Mesenchymal stem cell (in vitro differentiated cells and primary cell): ENCODE results near the gene SF3A2.

ENCODE experiments used
- DNase-seq: peaks from one replicate; pipeline ENCODE4 v3.0.0-alpha.2; 2013
- H2AFZ ChIP-seq: one replicate; pipeline ENCODE4 v1.6.1; 2013; ENCODE audit warnings: low read depth, mild to moderate bottlenecking, control low read depth, inconsistent platforms, low read length, moderate library complexity
- H2AK5ac ChIP-seq: 2 replicates; pipeline ENCODE4 v1.6.1; 2013; ENCODE audit warnings: low read length, moderate library complexity, mild to moderate bottlenecking, inconsistent platforms; ENCODE audit not compliant: severe bottlenecking
- H2BK120ac ChIP-seq: one replicate; pipeline ENCODE4 v1.6.1; 2013; ENCODE audit warnings: low read depth, mild to moderate bottlenecking, inconsistent platforms, low read length, moderate library complexity
- H2BK12ac ChIP-seq, 2 experiments: one replicate each; pipeline ENCODE4 v1.6.1; 2013; ENCODE audit warnings: inconsistent platforms in 2 of 2, low read length in 2 of 2, mild to moderate bottlenecking in 2 of 2, moderate library complexity in 2 of 2, control low read depth in 1 of 2
- H2BK15ac ChIP-seq: one replicate; pipeline ENCODE4 v1.6.1; 2013; ENCODE audit warnings: mild to moderate bottlenecking, low read depth, inconsistent platforms; ENCODE audit not compliant: poor library complexity, severe bottlenecking
- H2BK5ac ChIP-seq: 2 replicates; pipeline ENCODE4 v1.6.1; 2013; ENCODE audit warnings: low read depth, mild to moderate bottlenecking, low read length, control low read depth, inconsistent platforms; ENCODE audit not compliant: poor library complexity, severe bottlenecking
- H3K14ac ChIP-seq, 2 experiments: one replicate each; pipeline ENCODE4 v1.6.1; 2013; ENCODE audit warnings: inconsistent platforms in 2 of 2, low read length in 2 of 2, control low read depth in 1 of 2, mild to moderate bottlenecking in 1 of 2, moderate library complexity in 1 of 2
- H3K18ac ChIP-seq, 2 experiments: one replicate each; pipeline ENCODE4 v1.6.1; 2013; ENCODE audit warnings: inconsistent platforms in 2 of 2, low read length in 2 of 2, control low read depth in 1 of 2, low read depth in 1 of 2, mild to moderate bottlenecking in 1 of 2
- H3K23ac ChIP-seq, 2 experiments: one replicate each; pipeline ENCODE4 v1.6.1; 2013; ENCODE audit warnings: inconsistent platforms in 2 of 2, low read length in 2 of 2, mild to moderate bottlenecking in 2 of 2, moderate library complexity in 2 of 2, control low read depth in 1 of 2
- H3K27ac ChIP-seq: 2 replicates; pipeline ENCODE4 v1.5.1; 2013; ENCODE audit warnings: mild to moderate bottlenecking, moderate library complexity, low read length, control low read depth, inconsistent platforms; ENCODE audit not compliant: poor library complexity, severe bottlenecking
- H3K27me3 ChIP-seq, 2 experiments: 2 replicates each; pipeline versions ENCODE4 v1.6.1 to v1.7.0; 2013; ENCODE audit warnings: low read length in 2 of 2, mild to moderate bottlenecking in 2 of 2, moderate library complexity in 2 of 2, control low read depth in 1 of 2, inconsistent platforms in 1 of 2; ENCODE audit not compliant: control insufficient read depth in 1 of 2, insufficient read depth in 1 of 2
- H3K36me3 ChIP-seq, 2 experiments: 2 replicates each; pipeline versions ENCODE4 v1.6.1 to v1.7.0; 2013; ENCODE audit warnings: low read length in 2 of 2, control low read depth in 1 of 2, inconsistent platforms in 1 of 2, low read depth in 1 of 2, mild to moderate bottlenecking in 1 of 2; ENCODE audit not compliant: insufficient read depth in 2 of 2, control insufficient read depth in 1 of 2
- H3K4ac ChIP-seq, 2 experiments: one replicate each; pipeline ENCODE4 v1.6.1; 2013; ENCODE audit warnings: inconsistent platforms in 2 of 2, low read length in 2 of 2, mild to moderate bottlenecking in 2 of 2, moderate library complexity in 2 of 2, control low read depth in 1 of 2, low read depth in 1 of 2
- H3K4me1 ChIP-seq: 2 replicates; pipeline ENCODE4 v1.6.1; 2013; ENCODE audit warnings: low read depth, low read length, control low read depth; ENCODE audit not compliant: control insufficient read depth, insufficient read depth
- H3K4me2 ChIP-seq: 2 replicates; pipeline ENCODE4 v1.6.1; 2013; ENCODE audit warnings: low read length, mild to moderate bottlenecking, inconsistent platforms; ENCODE audit not compliant: poor library complexity, severe bottlenecking
- H3K4me3 ChIP-seq, 2 experiments: 2 replicates each; pipeline versions ENCODE4 v1.5.1 to v1.7.0; 2013; ENCODE audit warnings: low read length in 2 of 2, mild to moderate bottlenecking in 2 of 2, control low read depth in 1 of 2, low read depth in 1 of 2; ENCODE audit not compliant: insufficient read depth in 1 of 2
- H3K79me1 ChIP-seq: replicated peaks from 2 replicates; pipeline ENCODE4 v1.6.1; 2013; ENCODE audit warnings: mild to moderate bottlenecking, control low read depth, low read length, inconsistent platforms; ENCODE audit not compliant: poor library complexity, severe bottlenecking
- H3K9ac ChIP-seq: 2 replicates; pipeline ENCODE4 v1.7.0; 2013; ENCODE audit warnings: mild to moderate bottlenecking, low read length, moderate library complexity
- H3K9me3 ChIP-seq: 2 replicates; pipeline ENCODE4 v1.7.0; 2013; ENCODE audit warnings: mild to moderate bottlenecking, low read length; ENCODE audit not compliant: control insufficient read depth
- H4K8ac ChIP-seq: one replicate; pipeline ENCODE4 v1.6.1; 2013; ENCODE audit warnings: inconsistent platforms, mild to moderate bottlenecking, low read length, moderate library complexity
- H4K91ac ChIP-seq: one replicate; pipeline ENCODE4 v1.6.1; 2013; ENCODE audit warnings: mild to moderate bottlenecking, low read length, inconsistent platforms
- WGBS: methylation state at CpG from one replicate; pipeline ENCODE4 v1.1.7; 2013; ENCODE audit warnings: mixed read lengths; 5-methylcytosine and 5-hydroxymethylcytosine counted together

SF3A2 gene

DNA sequence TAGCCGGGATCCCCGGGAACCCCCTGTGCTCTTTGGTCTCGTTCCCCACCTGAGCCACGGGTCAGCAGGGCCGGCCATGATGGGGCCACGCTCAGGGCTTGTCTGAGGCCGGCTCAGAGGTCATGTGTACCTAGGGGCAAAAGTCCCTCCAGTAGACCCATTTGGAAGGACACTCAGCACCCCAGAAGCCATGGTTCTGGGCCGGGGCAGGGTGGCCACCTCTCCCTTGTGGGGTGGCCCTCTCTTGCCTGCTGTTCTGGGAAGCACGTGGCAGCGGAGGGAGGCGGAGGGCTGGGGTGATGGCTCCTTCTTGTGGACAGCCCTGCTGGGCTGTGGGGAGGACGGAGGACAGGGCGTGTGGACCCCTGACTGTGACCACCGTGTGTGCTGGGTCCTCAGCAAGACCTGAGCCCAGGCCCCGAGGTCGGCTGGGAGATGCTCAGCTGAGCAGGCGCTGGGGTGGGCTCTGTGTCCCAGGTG, 51.8 kb downstream of the SF3A2 start:
- no peak overlapping the region for H3K4ac ChIP-seq
- no peaks in the 10 kb centered on the region for H3K36me3 ChIP-seq
- peaks cover 21% of the 10 kb centered on the region for H3K4me1 ChIP-seq
- no peak overlapping the region for H3K4me3 ChIP-seq
- no peak overlapping the region for H2AFZ ChIP-seq
- H2BK120ac ChIP-seq: no peak overlapping the region
- H3K14ac ChIP-seq: no peak overlapping the region
- H3K27ac ChIP-seq: no peak overlapping the region
- DNase-seq: no peak
- H2BK12ac ChIP-seq: no peak overlapping the region
- H3K23ac ChIP-seq: no peak overlapping the region
- no peaks in the 10 kb centered on the region for H3K79me1 ChIP-seq
- H3K18ac ChIP-seq: no peak overlapping the region
- no peak overlapping the region for H4K91ac ChIP-seq
- H3K27me3 ChIP-seq: peaks cover 57 to 61% of the 10 kb centered on the region in 2 experiments
- H2AK5ac ChIP-seq: no peak overlapping the region
- no peak overlapping the region for H3K9ac ChIP-seq
- no peak overlapping the region for H4K8ac ChIP-seq
- 92% methylated on average over 17 of the region's 17 CpGs for WGBS
- no peak overlapping the region for H2BK15ac ChIP-seq
- H3K4me2 ChIP-seq: no peak overlapping the region
- H2BK5ac ChIP-seq: no peak overlapping the region
- no peaks in the 10 kb centered on the region for H3K9me3 ChIP-seq

DNA sequence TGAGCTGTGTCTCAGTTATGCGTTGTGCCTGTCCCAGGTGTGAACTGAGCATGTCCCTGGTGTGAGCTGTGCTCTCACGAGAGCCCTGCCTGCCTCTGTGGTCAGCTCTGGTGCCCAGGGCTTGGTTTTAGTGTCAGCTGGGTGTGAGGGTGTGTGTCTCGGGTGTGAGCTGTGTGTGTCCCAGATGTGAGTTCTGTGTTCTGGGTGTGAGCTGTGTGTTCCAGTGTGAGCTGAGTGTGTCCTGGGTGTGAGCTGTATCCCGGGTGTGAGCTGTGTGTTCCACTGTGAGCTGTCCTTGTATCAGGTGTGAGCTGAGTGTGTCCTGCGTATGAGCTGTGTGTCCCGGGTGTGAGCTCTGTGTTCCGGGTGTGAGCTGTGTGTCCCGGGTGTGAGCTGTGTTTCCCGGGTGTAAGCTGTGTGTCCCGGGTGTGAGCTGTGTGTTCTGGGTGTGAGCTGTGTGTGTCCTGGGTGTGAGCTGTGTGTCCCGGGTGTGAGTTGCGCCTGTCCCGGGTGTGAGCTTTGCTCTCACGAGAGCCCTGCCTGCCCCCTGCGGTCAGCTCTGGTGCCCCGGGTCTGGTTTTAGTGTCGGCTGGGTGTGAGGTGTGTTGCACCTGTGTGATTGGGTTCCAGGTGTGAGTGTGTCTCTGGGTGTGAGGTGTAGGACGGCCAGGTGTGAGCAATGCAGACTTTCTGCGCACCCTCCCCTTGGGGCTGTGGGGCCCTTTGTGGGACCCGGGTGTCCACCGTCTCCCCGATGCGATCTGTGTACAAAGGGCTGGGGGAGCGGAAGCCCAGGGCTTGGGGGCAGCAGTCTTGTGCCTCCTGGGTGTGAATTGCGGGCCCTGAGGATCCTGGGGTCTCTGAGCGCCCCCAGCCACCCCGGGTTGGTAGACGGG, 52.4 kb downstream of the SF3A2 start:
- Histone ChIP-seq H2BK12ac (no peak overlapping the region), H3K23ac (no peak overlapping the region), H3K4me2 (no peak overlapping the region), H4K91ac (no peak overlapping the region), H3K36me3 (no peaks in the 10 kb centered on the region), H2BK120ac (no peak overlapping the region), H3K4me3 (no peak overlapping the region), H3K27me3 (peaks cover 61 to 68% of the 10 kb centered on the region in 2 experiments), H3K9me3 (no peaks in the 10 kb centered on the region), H3K79me1 (no peaks in the 10 kb centered on the region), H3K9ac (no peak overlapping the region), H2AK5ac (no peak overlapping the region), H2BK15ac (no peak overlapping the region), H4K8ac (no peak overlapping the region), H3K4ac (no peak overlapping the region), H2BK5ac (no peak overlapping the region), H3K4me1 (peaks cover 21% of the 10 kb centered on the region), H3K18ac (no peak overlapping the region), H3K27ac (no peak overlapping the region), H3K14ac (peak overlapping the region in 1 of 2 experiments; percentile 49), H2AFZ (peak overlapping the region; percentile 3)
- DNase-seq: no peak
- WGBS: 92% methylated on average over 25 of the region's 28 CpGs

DNA sequence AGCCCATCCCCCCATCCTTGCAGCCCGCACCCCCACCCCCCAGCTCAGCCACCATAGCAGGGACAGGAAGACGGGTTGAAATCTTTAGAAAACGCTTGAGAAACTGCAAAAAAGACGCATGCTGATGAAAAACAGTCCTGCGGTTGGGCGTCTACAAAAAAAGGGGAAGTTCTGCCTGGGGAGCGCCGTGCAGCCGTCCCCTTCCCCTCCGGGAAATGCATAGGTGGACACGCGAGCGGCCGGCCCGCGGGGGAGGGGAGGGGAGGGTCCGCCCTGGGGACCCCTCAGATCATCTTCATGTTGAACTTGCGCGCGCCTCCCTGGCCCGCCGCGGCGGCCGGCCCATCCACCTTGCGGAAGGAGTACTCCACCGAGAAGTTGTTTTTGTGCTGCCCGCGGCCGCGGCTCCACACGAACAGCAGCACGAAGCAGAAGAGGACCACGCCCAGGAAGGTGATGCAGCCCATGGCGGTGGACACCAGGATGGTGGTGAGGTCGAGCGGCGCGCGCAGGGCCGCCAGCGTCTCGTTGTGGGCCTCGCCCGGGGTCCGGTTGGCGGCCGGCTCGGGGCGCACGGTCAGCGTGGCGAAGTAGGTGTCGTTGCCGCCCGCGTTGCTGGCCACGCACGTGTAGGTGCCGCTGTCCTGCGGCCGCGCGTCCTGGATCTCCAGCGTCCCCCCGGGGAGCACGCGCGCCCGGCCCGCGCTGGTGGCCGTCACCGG, 53.3 kb downstream of the SF3A2 start:
- no peak for DNase-seq
- no peak overlapping the region for H2BK5ac ChIP-seq
- H2BK120ac ChIP-seq: no peak overlapping the region
- WGBS: 3% methylated on average over 66 of the region's 74 CpGs
- no peak overlapping the region for H3K27ac ChIP-seq
- no peak overlapping the region for H4K8ac ChIP-seq
- no peak overlapping the region for H4K91ac ChIP-seq
- H2AFZ ChIP-seq: no peak overlapping the region
- H3K9me3 ChIP-seq: no peaks in the 10 kb centered on the region
- H3K27me3 ChIP-seq: peaks cover 63 to 76% of the 10 kb centered on the region in 2 experiments
- H3K4me2 ChIP-seq: peak overlapping the region; percentile 3
- no peaks in the 10 kb centered on the region for H3K36me3 ChIP-seq
- H2BK12ac ChIP-seq: no peak overlapping the region
- peak overlapping the region; percentile 41 to 55 for H3K4me3 ChIP-seq
- no peaks in the 10 kb centered on the region for H3K79me1 ChIP-seq
- peaks cover 22% of the 10 kb centered on the region for H3K4me1 ChIP-seq
- H3K18ac ChIP-seq: no peak overlapping the region
- H3K23ac ChIP-seq: peak overlapping the region in 1 of 2 experiments; percentile 65
- no peak overlapping the region for H3K4ac ChIP-seq
- no peak overlapping the region for H3K14ac ChIP-seq
- H2AK5ac ChIP-seq: no peak overlapping the region
- no peak overlapping the region for H3K9ac ChIP-seq
- no peak overlapping the region for H2BK15ac ChIP-seq
